22Rv1 (cell line): ENCODE data around the gene PID1.

Source experiments
- ZFX ChIP-seq: fragments of 450-650 bp; IDR thresholded peaks from 2 replicates; pipeline ENCODE4 v1.6.1; 2017; ENCODE audit warnings: antibody characterized with exemption, borderline replicate concordance
- TF ChIP-seq, protein P1 (sequence below): fragments of 450-650 bp; IDR thresholded peaks from 2 replicates; pipeline ENCODE4 v1.5.1; 2017; ENCODE audit warnings: mild to moderate bottlenecking

DNA sequence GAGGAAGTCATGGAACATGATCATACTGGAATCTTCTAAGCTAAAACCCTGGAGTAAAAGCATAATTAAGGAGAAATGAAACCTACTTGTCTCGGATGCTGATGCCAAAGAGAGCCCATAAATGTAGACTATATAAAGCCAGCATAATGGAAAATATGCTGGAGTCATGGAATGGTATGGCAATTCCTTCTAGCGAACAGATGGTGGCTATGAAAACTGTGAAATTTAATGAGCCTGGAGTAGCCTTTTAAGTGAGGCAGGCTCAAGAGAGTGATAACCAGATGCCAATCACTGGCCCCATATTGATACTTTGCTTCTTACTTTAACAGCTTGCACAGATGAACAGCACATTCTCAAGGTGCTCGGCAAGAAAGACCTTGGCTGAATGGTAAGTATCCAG is 206.3 kb downstream of the PID1 start:
- TF ChIP-seq, protein P1, sequence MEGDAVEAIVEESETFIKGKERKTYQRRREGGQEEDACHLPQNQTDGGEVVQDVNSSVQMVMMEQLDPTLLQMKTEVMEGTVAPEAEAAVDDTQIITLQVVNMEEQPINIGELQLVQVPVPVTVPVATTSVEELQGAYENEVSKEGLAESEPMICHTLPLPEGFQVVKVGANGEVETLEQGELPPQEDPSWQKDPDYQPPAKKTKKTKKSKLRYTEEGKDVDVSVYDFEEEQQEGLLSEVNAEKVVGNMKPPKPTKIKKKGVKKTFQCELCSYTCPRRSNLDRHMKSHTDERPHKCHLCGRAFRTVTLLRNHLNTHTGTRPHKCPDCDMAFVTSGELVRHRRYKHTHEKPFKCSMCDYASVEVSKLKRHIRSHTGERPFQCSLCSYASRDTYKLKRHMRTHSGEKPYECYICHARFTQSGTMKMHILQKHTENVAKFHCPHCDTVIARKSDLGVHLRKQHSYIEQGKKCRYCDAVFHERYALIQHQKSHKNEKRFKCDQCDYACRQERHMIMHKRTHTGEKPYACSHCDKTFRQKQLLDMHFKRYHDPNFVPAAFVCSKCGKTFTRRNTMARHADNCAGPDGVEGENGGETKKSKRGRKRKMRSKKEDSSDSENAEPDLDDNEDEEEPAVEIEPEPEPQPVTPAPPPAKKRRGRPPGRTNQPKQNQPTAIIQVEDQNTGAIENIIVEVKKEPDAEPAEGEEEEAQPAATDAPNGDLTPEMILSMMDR, result no peak
- TF ChIP-seq ZFX, result no peak
